GM18951 (cell line): ENCODE data around the gene PEAR1.

Experiments used
- POLR2A ChIP-seq: IDR thresholded peaks from 4 replicates; pipeline ENCODE4 v1.6.1; 2011; ENCODE audit warnings: mild to moderate bottlenecking; ENCODE audit not compliant: insufficient read length, insufficient read depth; ENCODE audit errors: extremely low read depth
- in situ Hi-C: fragments of 300-500 bp; cut with MboI; formaldehyde crosslinking; loops from one replicate; pipeline ENCODE4 v1.12.0; 2022; ENCODE audit warnings: low sequenced_read_pairs, mixed read lengths, inconsistent platforms; ENCODE audit not compliant: unreplicated experiment

The PEAR1 gene

DNA sequence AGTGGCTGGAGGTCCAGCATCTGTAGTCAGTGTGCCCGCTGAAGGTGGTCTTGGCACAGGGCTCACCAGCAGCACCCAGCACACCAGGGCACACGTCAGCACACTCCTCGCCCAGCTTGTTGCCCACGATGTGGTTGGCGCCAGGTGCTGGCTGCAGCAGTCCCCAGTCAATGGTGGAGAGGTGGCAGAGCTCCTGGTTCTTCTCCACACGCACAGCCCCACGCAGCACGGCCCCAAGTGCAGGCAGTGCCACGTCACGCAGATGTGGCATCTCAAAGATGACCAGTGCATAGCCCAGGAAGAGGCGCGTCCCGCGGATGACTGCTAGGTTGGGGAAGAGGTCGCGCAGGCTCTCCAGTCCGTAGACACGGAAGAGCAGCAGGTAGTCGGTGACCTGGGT, 39.8 kb upstream of the PEAR1 start:
- TF ChIP-seq POLR2A, result no peak
- in situ Hi-C loops, result loop anchor here (25.0 kb wide), 1 partner anchor 166 kb away; the partner anchor contains the start of gene NES

DNA sequence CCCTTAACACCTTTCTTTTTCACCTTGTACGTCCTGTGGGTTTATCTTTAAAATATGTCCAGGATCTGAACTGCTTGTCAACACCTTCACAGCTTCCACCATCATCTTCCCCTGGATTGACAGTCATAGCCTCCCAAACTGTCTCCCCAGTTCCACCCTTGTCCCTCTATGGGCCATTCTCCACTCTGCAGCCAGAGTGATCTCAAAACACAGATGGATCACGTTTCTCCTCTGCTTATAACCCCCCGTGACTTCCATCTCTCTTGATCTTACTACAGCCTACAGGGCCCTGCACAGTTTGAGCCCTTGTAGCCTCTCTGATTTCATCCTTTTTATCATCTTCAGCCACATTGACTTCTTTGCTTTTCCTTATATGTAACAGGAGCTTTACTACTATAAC, 38.9 kb upstream of the PEAR1 start:
- no peak for TF ChIP-seq POLR2A
- in situ Hi-C loops, result loop anchor here (25.0 kb wide), 1 partner anchor 167 kb away; the partner anchor contains the start of gene NES

DNA sequence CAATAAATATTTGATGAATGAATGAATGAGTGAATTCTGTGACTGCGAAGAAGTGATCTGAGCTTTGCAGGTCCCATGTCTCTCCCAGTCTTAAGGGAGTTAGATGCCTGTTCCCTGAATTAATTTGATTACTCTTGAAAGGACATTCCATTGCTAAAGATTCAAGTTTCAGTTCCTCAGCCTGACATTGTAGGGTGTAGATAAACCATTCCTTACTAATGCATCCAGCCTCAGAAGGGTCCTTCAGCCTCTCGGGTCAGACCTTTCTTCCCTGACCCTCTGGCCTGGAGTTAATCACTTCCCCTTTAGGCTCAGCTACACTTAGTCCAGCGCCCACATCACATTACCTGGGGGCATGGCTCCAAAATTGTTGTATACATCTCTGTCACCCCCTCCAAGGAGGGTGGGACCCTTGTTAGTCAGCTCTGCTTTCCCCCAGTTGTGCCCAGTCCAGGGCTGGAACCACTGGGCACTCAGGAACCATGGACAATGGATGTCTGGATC, 37.2 kb upstream of the PEAR1 start:
- TF ChIP-seq POLR2A, result no peak
- in situ Hi-C loops, result loop anchor here (25.0 kb wide), 1 partner anchor 169 kb away; the partner anchor contains the start of gene NES

DNA sequence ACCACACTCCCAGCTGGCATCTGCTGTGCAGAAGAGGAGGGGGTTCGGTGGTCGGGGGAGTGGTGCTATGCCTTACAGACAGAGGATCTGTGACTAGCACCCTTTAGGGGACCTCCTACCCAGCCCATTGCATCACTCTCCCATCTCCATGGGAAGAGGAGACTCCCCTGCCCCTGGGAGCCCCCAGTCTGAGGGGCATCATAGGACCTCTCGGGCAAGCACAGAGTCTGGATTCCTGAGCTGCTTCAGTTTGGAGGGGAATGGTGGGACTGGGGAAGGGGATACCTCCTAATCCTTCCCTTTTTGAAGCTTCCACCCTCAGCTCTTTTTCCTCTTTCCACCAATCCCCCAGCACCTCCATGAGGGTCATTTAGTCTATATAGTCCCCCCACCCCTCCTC, 36.0 kb upstream of the PEAR1 start:
- no peak for TF ChIP-seq POLR2A
- in situ Hi-C loops, result loop anchor here (25.0 kb wide), 1 partner anchor 170 kb away; the partner anchor contains the start of gene NES

DNA sequence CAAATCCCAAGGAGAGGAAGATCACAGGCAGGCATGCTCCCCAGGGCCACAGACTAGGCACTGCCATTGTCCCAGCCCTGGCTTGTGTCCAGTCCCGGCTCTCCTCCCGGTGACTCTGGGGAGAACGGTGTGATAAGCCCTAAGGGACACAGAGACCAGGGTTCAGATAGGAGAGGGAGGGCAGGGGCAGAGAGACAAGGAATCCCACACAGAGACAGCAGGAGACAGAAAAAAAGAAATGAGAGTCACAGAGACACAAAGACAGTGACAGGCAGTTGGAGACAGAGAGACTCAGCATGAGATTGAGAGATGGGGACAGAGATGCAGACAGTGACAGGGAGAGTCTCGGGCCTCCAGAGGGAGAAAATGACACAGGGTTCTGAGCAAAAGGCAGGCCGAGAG, 35.0 kb upstream of the PEAR1 start:
- in situ Hi-C loops, result loop anchor here (25.0 kb wide), 1 partner anchor 171 kb away; the partner anchor contains the start of gene NES

DNA sequence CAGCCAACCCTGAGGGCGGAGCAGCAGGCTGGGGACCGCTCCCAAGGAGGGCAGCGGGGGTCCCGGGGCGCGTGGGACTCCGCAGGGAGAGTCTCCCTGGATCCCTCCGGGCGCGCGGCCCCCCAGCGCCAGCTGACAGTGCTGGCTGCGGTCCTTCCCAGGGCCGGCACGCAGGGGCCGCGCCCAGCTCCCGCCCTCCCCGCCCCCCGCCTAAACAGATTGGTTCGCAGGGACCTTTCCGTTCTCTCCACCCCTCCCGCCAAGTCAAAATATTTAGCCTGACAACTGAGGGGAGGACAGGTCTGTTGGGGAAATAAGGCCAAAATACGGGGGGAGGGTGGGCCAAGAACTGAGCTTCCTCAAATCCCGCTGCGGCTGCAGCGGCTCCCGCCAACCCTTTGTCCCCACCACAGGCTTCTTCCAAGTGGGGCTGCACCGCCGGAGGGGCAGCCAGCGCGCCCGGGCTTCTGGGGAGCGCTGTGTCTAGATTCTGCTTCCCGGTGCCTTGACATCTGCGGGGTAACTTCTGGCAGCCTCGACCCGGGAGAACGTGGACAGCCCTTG, 34.5 kb upstream of the PEAR1 start, which contains the start of gene INSRR:
Gene INSRR, minus strand, starts transcription at position 159 of the 564 bp plus-strand sequence. CDS start 496 bp downstream, outside the sequence.
- in situ Hi-C loops, result loop anchor here (25.0 kb wide), 1 partner anchor 172 kb away; the partner anchor contains the start of gene NES
- no peak for TF ChIP-seq POLR2A

More for the DNA sequence above, 35.0 kb upstream of the PEAR1 start:
- no peak for TF ChIP-seq POLR2A

DNA sequence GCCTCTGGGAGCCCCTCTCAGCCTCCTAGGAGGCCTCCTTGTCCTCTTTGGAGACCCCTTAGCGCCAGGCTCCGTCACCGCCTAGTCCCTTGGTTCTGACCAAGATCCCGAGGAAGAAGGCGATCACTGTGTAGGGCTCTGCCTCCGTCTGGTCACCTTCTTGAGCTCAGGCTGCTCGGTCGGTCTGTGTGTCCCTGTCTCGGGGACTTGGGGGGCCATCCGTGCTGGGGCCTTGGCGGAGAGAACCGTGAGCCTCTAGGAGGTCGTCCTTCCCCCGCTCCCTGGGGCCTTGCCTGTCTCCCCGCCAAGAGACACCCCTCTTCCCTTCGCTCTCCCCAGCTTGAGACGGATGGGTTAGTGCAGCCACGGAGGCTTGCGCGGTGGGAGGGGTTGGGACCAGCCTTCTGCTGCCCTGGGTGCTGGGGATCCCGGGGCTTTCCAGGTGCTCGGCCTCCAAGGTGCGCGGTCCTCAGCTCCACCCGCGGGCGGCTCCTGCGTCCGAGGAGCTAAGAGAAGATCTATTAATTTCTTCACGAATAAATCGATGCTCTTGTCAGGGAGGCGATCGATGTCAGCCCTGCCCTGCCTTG, 33.9 kb upstream of the PEAR1 start:
- no peak for TF ChIP-seq POLR2A
- in situ Hi-C loops, result loop anchor here (25.0 kb wide), 1 partner anchor 172 kb away; the partner anchor contains the start of gene NES

DNA sequence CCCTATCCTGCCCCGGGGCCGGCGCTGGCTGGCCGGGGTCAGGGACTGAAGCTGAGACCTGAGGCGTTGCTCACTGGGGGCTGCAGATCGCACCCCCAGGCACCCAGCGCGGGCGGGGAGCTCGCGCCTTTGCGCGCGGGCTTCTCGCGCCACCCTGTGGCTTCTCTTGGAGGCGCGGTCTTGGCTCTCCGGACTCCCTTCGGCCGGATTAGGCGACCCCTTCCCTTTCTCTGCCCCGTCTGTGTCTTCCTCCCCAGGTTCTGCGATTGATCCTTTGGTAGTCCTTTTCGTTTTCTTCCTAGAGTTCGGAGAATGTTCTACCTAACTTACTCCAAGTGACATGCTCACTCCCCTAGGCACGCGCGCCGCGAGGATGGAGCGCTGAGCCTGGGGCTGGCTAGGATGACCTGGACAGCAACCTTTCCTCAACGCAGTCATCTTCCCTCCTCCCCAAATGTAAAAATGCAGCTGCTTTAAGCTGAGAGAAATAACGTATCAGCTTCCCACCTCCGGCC, 33.3 kb upstream of the PEAR1 start:
- TF ChIP-seq POLR2A, result no peak
- in situ Hi-C loops, result loop anchor here (25.0 kb wide), 1 partner anchor 173 kb away; the partner anchor contains the start of gene NES

DNA sequence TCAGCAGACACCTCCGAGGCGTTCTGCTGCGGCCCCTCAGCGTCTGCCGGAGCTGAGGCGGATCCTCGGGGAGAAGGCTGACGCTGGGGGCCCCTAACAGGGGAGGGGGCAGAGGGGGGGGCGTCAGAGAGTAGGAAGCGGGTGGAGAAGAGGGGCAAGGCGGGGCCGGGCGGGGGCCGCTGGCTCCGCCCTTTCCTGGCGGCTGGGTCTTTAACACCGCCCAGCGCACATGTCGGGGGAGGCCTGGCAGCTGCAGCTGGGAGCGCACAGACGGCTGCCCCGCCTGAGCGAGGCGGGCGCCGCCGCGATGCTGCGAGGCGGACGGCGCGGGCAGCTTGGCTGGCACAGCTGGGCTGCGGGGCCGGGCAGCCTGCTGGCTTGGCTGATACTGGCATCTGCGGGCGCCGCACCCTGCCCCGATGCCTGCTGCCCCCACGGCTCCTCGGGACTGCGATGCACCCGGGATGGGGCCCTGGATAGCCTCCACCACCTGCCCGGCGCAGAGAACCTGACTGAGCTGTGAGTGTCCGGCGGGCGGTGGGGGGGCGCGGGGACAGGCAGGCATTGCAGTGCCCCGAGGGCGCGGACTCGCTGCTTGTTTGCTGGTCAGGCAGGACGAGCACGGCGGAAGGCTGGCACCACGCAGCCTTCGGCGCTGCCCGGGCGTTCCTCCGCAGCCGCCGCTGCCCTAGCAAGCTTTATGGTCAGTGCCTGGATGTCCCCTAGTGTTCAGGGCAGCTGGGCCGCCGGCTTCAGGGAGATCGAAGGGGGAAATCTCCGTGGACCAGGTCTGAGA, 32.7 kb upstream of the PEAR1 start, which contains the start of gene NTRK1:
Gene NTRK1, plus strand, starts transcription at position 238 of the 796 bp plus-strand sequence. Its CDS starts 70 bp downstream, at position 308.
- TF ChIP-seq POLR2A, result no peak
- in situ Hi-C loops, result loop anchor here (25.0 kb wide), 1 partner anchor 174 kb away; the partner anchor contains the start of gene NES

DNA sequence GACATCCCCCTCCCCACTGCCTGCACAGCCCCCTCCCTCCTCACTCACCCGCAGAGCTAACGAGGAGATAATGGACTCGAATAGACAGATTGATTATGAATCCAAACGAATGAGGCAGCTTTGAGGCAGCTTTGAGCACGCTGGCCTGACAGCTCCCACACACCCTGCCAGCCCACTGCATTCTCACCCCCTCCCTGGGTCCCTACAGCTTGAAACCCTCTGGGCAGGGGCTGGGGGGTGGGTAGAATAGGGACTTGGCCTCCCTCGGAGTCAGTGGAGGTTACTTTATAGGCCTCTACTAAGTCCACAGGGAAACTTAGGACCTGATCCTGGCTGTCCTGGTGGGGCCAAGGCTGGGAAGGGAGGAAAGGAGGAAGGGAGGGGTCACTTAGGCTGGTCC, 30.9 kb upstream of the PEAR1 start:
- no peak for TF ChIP-seq POLR2A
- in situ Hi-C loops, result loop anchor here (25.0 kb wide), 1 partner anchor 175 kb away; the partner anchor contains the start of gene NES

DNA sequence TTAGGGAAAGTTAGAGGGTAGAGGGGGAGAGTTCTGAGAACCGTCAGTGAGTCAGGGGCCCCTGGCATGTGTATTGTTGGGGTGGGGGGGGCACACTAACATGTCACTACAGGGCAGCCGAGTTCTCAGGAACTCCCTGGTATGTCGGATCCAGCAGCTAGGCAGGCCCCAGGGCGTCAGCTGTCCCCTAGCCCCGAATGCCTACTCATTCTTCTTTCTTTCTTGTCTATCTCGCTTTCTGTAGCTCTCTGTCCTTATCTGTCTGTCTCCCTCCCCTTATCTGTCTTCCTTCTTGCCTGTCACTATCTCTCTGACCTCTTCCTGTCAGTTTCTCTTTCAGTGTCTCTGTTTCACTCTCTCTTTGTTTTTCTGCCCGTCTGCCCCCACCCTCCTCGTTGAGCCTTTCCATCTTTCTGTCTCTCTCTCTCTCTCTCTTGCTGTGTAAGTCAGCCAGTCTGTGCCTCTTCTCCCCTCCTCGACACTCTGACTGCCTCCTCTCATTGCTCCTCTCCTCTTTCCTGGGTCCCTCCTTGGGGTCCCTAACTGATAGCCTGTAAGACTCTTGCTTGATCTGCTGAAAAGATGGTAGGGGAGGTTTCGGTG, 30.4 kb upstream of the PEAR1 start:
- in situ Hi-C loops, result loop anchor here (25.0 kb wide), 1 partner anchor 176 kb away; the partner anchor contains the start of gene NES
- no peak for TF ChIP-seq POLR2A

DNA sequence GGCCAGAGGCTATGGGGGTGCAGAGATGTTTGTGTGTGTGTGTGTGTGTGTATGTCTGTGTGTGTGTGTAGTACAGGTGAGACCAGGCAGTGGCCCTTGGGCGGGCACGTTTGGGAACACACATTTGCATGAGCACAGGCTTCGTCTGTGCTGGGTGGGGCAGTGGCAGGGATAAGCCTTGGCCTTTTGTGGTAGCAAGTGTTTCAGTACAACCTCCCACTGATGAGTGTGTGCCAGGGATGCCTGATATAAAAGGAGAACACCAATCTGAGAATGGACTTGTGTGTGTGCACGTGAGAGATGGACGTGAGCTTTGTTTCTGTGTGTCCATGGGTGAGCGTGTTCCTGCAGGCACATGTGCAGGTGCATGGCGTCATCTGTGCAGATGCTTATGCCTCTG, 29.9 kb upstream of the PEAR1 start:
- no peak for TF ChIP-seq POLR2A
- in situ Hi-C loops, result loop anchor here (25.0 kb wide), 1 partner anchor 176 kb away; the partner anchor contains the start of gene NES
